HCT116 (cell line): ENCODE measurements around the gene FAIM2. TPM values are rescaled to one million over a fixed set of nuclear protein-coding genes. Genes with fewer than 3 reads are reported as not detected.

ENCODE experiments used
- ATAC-seq: fragments of 200-7000 bp; cut with Tn5 transposase; 2 replicates; pipeline ENCODE4 v1.9.1; 2020; ENCODE audit warnings: mild to moderate bottlenecking, moderate library complexity
- BruUV-seq: library from RNA; stranded (reverse); fragments of 400-500 nt; replicated peaks from 2 replicates; lab custom pipeline; 2021; lab: Mats Ljungman, UMichigan
- CTCF ChIA-PET: fragments of 300-600 bp; sonication (Branson Sonifier 250); formaldehyde crosslinking; loops from one replicate; lab custom pipeline; 2021; ENCODE audit warnings: antibody characterized with exemption; lab: Charles Lee
- POLR2A ChIA-PET: fragments of 300-600, 350-600 bp; sonication (Branson Sonifier 250); formaldehyde crosslinking; loops from one replicate; lab custom pipeline; 2021; ENCODE audit warnings: antibody characterized with exemption; lab: Charles Lee
- RAD21 ChIA-PET, 2 experiments: fragments of 300-600 bp; sonication (Branson Sonifier 250); formaldehyde crosslinking; loops; one replicate each; lab custom pipeline; 2023; ENCODE audit warnings: low total read pairs in 2 of 2; ENCODE audit not compliant: uncharacterized antibody in 2 of 2, unreplicated experiment in 2 of 2, low non-redundant PET in 1 of 2; lab: Charles Lee
- DNase-seq: peaks from one replicate; pipeline ENCODE4 v3.0.0-alpha.2; 2010; ENCODE audit warnings: low read depth, low spot score
- H2AFZ ChIP-seq: fragments of 200-600 bp; shearing (Covaris generic), sonication (generic); 2 replicates; pipeline ENCODE4 v1.6.1; 2017; ENCODE audit warnings: low read depth, mixed run types, mixed read lengths, antibody characterized with exemption, low read length; ENCODE audit not compliant: poor library complexity, severe bottlenecking
- H3K27ac ChIP-seq: 2 replicates; pipeline ENCODE4 v1.5.1; 2012; ENCODE audit warnings: low read depth, low read length
- H3K27me3 ChIP-seq: fragments of 200-600 bp; sonication (generic); 2 replicates; pipeline ENCODE4 v1.6.1; 2016; ENCODE audit warnings: mixed run types, low read length, mixed read lengths; ENCODE audit not compliant: insufficient read depth
- H3K36me3 ChIP-seq, 2 experiments: fragments of 200-500 bp in 1 of 2; fragments of 200-600 bp in 1 of 2; sonication (Bioruptor generic) in 1 of 2; sonication (generic) in 1 of 2; 2 replicates each; pipeline versions ENCODE4 v1.5.1 to v1.6.1; 2014 to 2016; ENCODE audit warnings: low read length in 2 of 2, inconsistent platforms in 1 of 2, mixed read lengths in 1 of 2, mixed run types in 1 of 2; ENCODE audit not compliant: insufficient read depth in 2 of 2, control insufficient read depth in 1 of 2
- H3K4me1 ChIP-seq, 2 experiments: fragments of 200-600 bp in 1 of 2; sonication (generic) in 1 of 2; 2 replicates each; pipeline versions ENCODE4 v1.5.1 to v1.6.1; 2012 to 2017; ENCODE audit warnings: low read length in 2 of 2, inconsistent platforms in 1 of 2, mild to moderate bottlenecking in 1 of 2, mixed read lengths in 1 of 2, mixed run types in 1 of 2, moderate library complexity in 1 of 2; ENCODE audit not compliant: insufficient read depth in 2 of 2, control insufficient read depth in 1 of 2
- H3K4me2 ChIP-seq: fragments of 200-600 bp; sonication (generic); 2 replicates; pipeline ENCODE4 v1.6.1; 2017; ENCODE audit warnings: mixed run types, low read length, mixed read lengths
- H3K4me3 ChIP-seq, 2 experiments: fragments of 200-600 bp in 1 of 2; sonication (generic) in 1 of 2; replicated peaks in 1 of 2; 2 replicates each; pipeline ENCODE4 v1.5.1; 2011 to 2016; ENCODE audit warnings: low read length in 2 of 2, control low read depth in 1 of 2, low read depth in 1 of 2, mild to moderate bottlenecking in 1 of 2, mixed read lengths in 1 of 2, mixed run types in 1 of 2
- H3K79me2 ChIP-seq: fragments of 200-600 bp; sonication (generic); 2 replicates; pipeline ENCODE4 v1.6.1; 2017; ENCODE audit warnings: mild to moderate bottlenecking, mixed run types, low read length, moderate library complexity, mixed read lengths; ENCODE audit not compliant: insufficient read depth
- H3K9ac ChIP-seq: fragments of 200-600 bp; sonication (generic); 2 replicates; pipeline ENCODE4 v1.6.1; 2016; ENCODE audit warnings: low read length, mixed read lengths
- H3K9me2 ChIP-seq: fragments of 200-600 bp; sonication (generic), shearing (Covaris generic); 2 replicates; pipeline ENCODE4 v1.6.1; 2017; ENCODE audit warnings: mixed run types, mild to moderate bottlenecking, moderate library complexity; ENCODE audit not compliant: insufficient read depth
- H3K9me3 ChIP-seq, 2 experiments: fragments of 200-500 bp in 1 of 2; fragments of 200-600 bp in 1 of 2; sonication (Bioruptor generic) in 1 of 2; sonication (generic) in 1 of 2; 2 replicates each; pipeline ENCODE4 v1.6.1; 2014 to 2017; ENCODE audit warnings: low read length in 2 of 2, mixed read lengths in 2 of 2, inconsistent platforms in 1 of 2, low read depth in 1 of 2, mild to moderate bottlenecking in 1 of 2, mixed run types in 1 of 2, moderate library complexity in 1 of 2; ENCODE audit not compliant: control insufficient read depth in 1 of 2, insufficient read depth in 1 of 2
- H4K20me1 ChIP-seq: fragments of 200-600 bp; sonication (generic), shearing (Covaris generic); 2 replicates; pipeline ENCODE4 v1.6.1; 2017; ENCODE audit warnings: mixed run types, mild to moderate bottlenecking, moderate library complexity; ENCODE audit not compliant: insufficient read depth
- CEBPB ChIP-seq: IDR thresholded peaks from 2 replicates; pipeline ENCODE4 v1.6.1; 2012; ENCODE audit warnings: low read depth
- EGR1 ChIP-seq: IDR thresholded peaks from 2 replicates; pipeline ENCODE4 v1.6.1; 2012; ENCODE audit warnings: low read depth
- ELF1 ChIP-seq: IDR thresholded peaks from 2 replicates; pipeline ENCODE4 v1.6.1; 2012; ENCODE audit warnings: low read depth, borderline replicate concordance
- EZH2 ChIP-seq: fragments of 200-600 bp; sonication (generic); IDR thresholded peaks from 2 replicates; pipeline ENCODE4 v1.6.1; 2017; ENCODE audit warnings: antibody characterized with exemption, mixed run types
- EZH2phosphoT487 ChIP-seq: fragments of 200-600 bp; IDR thresholded peaks from 2 replicates; pipeline ENCODE4 v1.6.1; 2018; ENCODE audit warnings: antibody characterized with exemption, borderline replicate concordance
- FOSL1 ChIP-seq: IDR thresholded peaks from 2 replicates; pipeline ENCODE4 v1.6.1; 2012; ENCODE audit warnings: low read depth
- JUND ChIP-seq: IDR thresholded peaks from 2 replicates; pipeline ENCODE4 v1.6.1; 2012
- POLR2A ChIP-seq: IDR thresholded peaks from 2 replicates; pipeline ENCODE4 v1.7.0; 2011; ENCODE audit warnings: borderline replicate concordance; ENCODE audit not compliant: insufficient read depth, insufficient read length; ENCODE audit errors: extremely low read depth
- POLR2AphosphoS5 ChIP-seq: IDR thresholded peaks from 2 replicates; pipeline ENCODE4 v1.6.1; 2011; ENCODE audit warnings: mild to moderate bottlenecking, low read depth, low read length, moderate library complexity
- RAD21 ChIP-seq: IDR thresholded peaks from 2 replicates; pipeline ENCODE4 v1.6.1; 2012; ENCODE audit warnings: low read depth, mild to moderate bottlenecking
- SP1 ChIP-seq: IDR thresholded peaks from 2 replicates; pipeline ENCODE4 v1.6.1; 2012; ENCODE audit warnings: low read depth
- SRF ChIP-seq: IDR thresholded peaks from 2 replicates; pipeline ENCODE4 v1.6.1; 2012; ENCODE audit warnings: low read depth
- TCF7L2 ChIP-seq: IDR thresholded peaks from 2 replicates; pipeline ENCODE4 v1.7.0; 2011; ENCODE audit warnings: borderline replicate concordance, inconsistent platforms; ENCODE audit not compliant: insufficient read depth, insufficient read length; ENCODE audit errors: extremely low read depth
- YY1 ChIP-seq: IDR thresholded peaks from 2 replicates; pipeline ENCODE4 v1.6.1; 2011; ENCODE audit warnings: low read length, low read depth, moderate library complexity, mild to moderate bottlenecking; ENCODE audit not compliant: insufficient replicate concordance; ENCODE audit errors: extremely low read depth
- ZFX ChIP-seq: fragments of 450-650 bp; IDR thresholded peaks from 2 replicates; pipeline ENCODE4 v1.6.1; 2017
- ZNF274 ChIP-seq: fragments of 200-500 bp; sonication (Bioruptor generic); IDR thresholded peaks from 2 replicates; pipeline ENCODE4 v1.6.1; 2014; ENCODE audit warnings: mild to moderate bottlenecking, low read depth, low read length, inconsistent platforms
- intact Hi-C: fragments of 100-400 bp; cut with micrococcal nuclease; formaldehyde crosslinking; loops from 2 replicates; pipeline ENCODE4 v1.10.0; 2022
- total RNA-seq: library from RNA; stranded (reverse); gene quantifications from one replicate; pipeline ENCODE4 v1.2.1, GENCODE V29; 2021; ENCODE audit not compliant: unreplicated experiment
- TF ChIP-seq, protein P1 (sequence below), 3 experiments: fragments of 200-600 bp in 1 of 3; sonication (generic) in 1 of 3; IDR thresholded peaks in 2 of 3; conservative IDR thresholded peaks in 1 of 3; 2 replicates each; pipeline ENCODE4 v1.5.1; 2012 to 2017; ENCODE audit warnings: low read depth in 2 of 3, low read length in 2 of 3, antibody characterized with exemption in 1 of 3, borderline replicate concordance in 1 of 3, control low read depth in 1 of 3, mild to moderate bottlenecking in 1 of 3, mixed read lengths in 1 of 3, mixed run types in 1 of 3, moderate library complexity in 1 of 3; ENCODE audit not compliant: insufficient read depth in 1 of 3
- TF ChIP-seq, protein P2 (sequence below): IDR thresholded peaks from 2 replicates; pipeline ENCODE4 v1.6.1; 2012
- TF ChIP-seq, protein P3 (sequence below): IDR thresholded peaks from 2 replicates; pipeline ENCODE4 v1.6.1; 2011; ENCODE audit warnings: mild to moderate bottlenecking, low read length, moderate library complexity; ENCODE audit not compliant: insufficient replicate concordance; ENCODE audit errors: extremely low read depth
- TF ChIP-seq, protein P4 (sequence below): IDR thresholded peaks from 2 replicates; pipeline ENCODE4 v1.6.1; 2012

Gene FAIM2
- total RNA-seq, 1 experiment from 2014 or later = not detected

DNA sequence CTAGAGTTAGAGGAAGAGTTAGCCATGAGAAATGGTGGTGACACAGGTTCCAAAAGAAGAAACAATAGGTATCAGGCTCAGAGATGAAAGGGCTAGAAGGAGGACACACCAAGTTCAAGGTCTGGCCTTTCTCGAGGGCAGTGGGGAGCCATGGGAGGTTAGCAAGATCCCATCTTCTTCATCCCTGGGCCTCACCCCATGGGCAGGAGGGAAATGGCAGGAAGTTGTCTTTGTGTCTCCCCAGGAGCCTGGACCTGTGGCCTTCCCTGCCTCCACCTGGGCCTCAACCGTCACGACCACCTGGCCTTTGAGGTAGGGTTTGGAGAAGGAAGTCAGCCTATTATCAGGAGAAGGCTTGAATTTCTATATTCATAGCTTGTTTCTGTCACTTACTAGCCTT lies 41.0 kb upstream of the FAIM2 start:
- intact Hi-C loops = no loop called here
- Histone ChIP-seq H2AFZ (no peak overlapping the region), H3K27ac (no peak overlapping the region), H3K27me3 (no peaks in the 10 kb centered on the region), H3K9ac (no peak overlapping the region), H3K4me2 (no peak overlapping the region), H3K9me2 (no peaks in the 10 kb centered on the region), H3K36me3 (no peaks in the 10 kb centered on the region), H3K4me1 (peaks cover 3 to 13% of the 10 kb centered on the region in 2 experiments; a peak in 3 of 4 replicates), H3K79me2 (no peaks in the 10 kb centered on the region), H3K4me3 (no peak overlapping the region), H4K20me1 (no peaks in the 10 kb centered on the region), H3K9me3 (no peaks in the 10 kb centered on the region)
- DNase-seq (no peak), ATAC-seq (no peak)
- RAD21 ChIA-PET = no interaction called here
- no TSS peak for BruUV-seq
- CTCF ChIA-PET = interaction anchor here (1.2 to 4.0 kb wide), 10 partner anchors 10 to 140 kb away, joined by 3 to 45 read pairs (median 14); partner anchors contain the start of gene SMARCD1
- TF ChIP-seq CEBPB (no peak), SRF (no peak), ZNF274 (no peak), TCF7L2 (no peak), ELF1 (no peak), JUND (no peak), YY1 (no peak), EZH2phosphoT487 (no peak), RAD21 (no peak), ZFX (no peak), POLR2AphosphoS5 (no peak), EGR1 (no peak), POLR2A (no peak), SP1 (no peak), EZH2 (no peak), FOSL1 (no peak)
- TF ChIP-seq, protein P1, sequence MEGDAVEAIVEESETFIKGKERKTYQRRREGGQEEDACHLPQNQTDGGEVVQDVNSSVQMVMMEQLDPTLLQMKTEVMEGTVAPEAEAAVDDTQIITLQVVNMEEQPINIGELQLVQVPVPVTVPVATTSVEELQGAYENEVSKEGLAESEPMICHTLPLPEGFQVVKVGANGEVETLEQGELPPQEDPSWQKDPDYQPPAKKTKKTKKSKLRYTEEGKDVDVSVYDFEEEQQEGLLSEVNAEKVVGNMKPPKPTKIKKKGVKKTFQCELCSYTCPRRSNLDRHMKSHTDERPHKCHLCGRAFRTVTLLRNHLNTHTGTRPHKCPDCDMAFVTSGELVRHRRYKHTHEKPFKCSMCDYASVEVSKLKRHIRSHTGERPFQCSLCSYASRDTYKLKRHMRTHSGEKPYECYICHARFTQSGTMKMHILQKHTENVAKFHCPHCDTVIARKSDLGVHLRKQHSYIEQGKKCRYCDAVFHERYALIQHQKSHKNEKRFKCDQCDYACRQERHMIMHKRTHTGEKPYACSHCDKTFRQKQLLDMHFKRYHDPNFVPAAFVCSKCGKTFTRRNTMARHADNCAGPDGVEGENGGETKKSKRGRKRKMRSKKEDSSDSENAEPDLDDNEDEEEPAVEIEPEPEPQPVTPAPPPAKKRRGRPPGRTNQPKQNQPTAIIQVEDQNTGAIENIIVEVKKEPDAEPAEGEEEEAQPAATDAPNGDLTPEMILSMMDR (IDR thresholded peaks at IDR 0.05 in 2 of 3, conservative IDR thresholded peaks at IDR 0.05 in 1 of 3; ENCODE audit: borderline replicate concordance in 1 of 3, insufficient read depth in 1 of 3, low read depth in 2 of 3, low read length in 2 of 3) = no peak
- TF ChIP-seq, protein P2, sequence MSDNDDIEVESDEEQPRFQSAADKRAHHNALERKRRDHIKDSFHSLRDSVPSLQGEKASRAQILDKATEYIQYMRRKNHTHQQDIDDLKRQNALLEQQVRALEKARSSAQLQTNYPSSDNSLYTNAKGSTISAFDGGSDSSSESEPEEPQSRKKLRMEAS = no peak
- TF ChIP-seq, protein P3, sequence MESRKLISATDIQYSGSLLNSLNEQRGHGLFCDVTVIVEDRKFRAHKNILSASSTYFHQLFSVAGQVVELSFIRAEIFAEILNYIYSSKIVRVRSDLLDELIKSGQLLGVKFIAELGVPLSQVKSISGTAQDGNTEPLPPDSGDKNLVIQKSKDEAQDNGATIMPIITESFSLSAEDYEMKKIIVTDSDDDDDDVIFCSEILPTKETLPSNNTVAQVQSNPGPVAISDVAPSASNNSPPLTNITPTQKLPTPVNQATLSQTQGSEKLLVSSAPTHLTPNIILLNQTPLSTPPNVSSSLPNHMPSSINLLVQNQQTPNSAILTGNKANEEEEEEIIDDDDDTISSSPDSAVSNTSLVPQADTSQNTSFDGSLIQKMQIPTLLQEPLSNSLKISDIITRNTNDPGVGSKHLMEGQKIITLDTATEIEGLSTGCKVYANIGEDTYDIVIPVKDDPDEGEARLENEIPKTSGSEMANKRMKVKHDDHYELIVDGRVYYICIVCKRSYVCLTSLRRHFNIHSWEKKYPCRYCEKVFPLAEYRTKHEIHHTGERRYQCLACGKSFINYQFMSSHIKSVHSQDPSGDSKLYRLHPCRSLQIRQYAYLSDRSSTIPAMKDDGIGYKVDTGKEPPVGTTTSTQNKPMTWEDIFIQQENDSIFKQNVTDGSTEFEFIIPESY = no peak
- TF ChIP-seq, protein P4, sequence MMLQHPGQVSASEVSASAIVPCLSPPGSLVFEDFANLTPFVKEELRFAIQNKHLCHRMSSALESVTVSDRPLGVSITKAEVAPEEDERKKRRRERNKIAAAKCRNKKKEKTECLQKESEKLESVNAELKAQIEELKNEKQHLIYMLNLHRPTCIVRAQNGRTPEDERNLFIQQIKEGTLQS = no peak
- POLR2A ChIA-PET = interaction anchor here (1.1 kb wide), 1 partner anchor 35 kb away, joined by 3 read pairs; no protein-coding TSS in a partner anchor
